ENCODE measurements around the gene PLOD2.

Gene PLOD2

DNA sequence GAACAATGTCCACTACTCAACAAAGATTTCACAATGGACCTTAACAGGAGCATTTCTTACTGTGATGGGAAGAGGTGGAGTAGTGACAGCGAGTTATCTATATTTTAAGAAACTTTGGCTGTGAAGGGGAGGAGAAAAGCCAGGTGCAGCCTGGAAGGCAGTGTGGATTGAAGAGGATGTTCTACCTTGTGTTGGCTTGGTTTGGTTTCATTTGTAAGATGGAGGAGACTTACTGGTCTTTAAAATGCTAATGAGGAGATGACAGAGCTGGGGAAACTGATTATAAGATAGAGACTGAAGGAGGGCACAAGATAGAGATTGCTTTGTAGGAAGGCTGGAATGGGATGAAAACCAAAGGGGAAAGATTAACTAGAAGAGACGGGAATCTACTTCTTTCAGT lies 59.4 kb downstream of the PLOD2 start:
- Histone ChIP-seq H3K4me1 (ENCODE audit: insufficient read depth, low read length, poor library complexity, severe bottlenecking) (no peaks in the 10 kb centered on the region), H3K9me3 (ENCODE audit: insufficient read depth, low read depth, low read length) (no peaks in the 10 kb centered on the region), H4K20me1 (ENCODE audit: insufficient read depth, low read length, poor library complexity, severe bottlenecking) (no peaks in the 10 kb centered on the region), H3K36me3 (ENCODE audit: insufficient read depth, low read length) (no peaks in the 10 kb centered on the region), H3K9me2 (replicated peaks; ENCODE audit: low read depth, low read length) (no peaks in the 10 kb centered on the region), H3K27me3 (ENCODE audit: insufficient read depth, low read length, poor library complexity, severe bottlenecking) (no peaks in the 10 kb centered on the region), H3K79me2 (ENCODE audit: insufficient read depth, low read length) (no peaks in the 10 kb centered on the region), H3F3A (ENCODE audit: low read depth) (no peaks in the 10 kb centered on the region), H3K4me3 (ENCODE audit: low read length, poor library complexity, severe bottlenecking) (no peak overlapping the region), H2AFZ (ENCODE audit: low read length) (no peak overlapping the region), H3K4me2 (ENCODE audit: low read depth, low read length, poor library complexity, severe bottlenecking) (no peak overlapping the region), H3K9ac (ENCODE audit: low read depth, low read length, poor library complexity, severe bottlenecking) (no peak overlapping the region)
- no peak for TF ChIP-seq EZH2phosphoT487 (IDR thresholded peaks at IDR 0.05; ENCODE audit: borderline replicate concordance)
- TF ChIP-seq, protein P1, sequence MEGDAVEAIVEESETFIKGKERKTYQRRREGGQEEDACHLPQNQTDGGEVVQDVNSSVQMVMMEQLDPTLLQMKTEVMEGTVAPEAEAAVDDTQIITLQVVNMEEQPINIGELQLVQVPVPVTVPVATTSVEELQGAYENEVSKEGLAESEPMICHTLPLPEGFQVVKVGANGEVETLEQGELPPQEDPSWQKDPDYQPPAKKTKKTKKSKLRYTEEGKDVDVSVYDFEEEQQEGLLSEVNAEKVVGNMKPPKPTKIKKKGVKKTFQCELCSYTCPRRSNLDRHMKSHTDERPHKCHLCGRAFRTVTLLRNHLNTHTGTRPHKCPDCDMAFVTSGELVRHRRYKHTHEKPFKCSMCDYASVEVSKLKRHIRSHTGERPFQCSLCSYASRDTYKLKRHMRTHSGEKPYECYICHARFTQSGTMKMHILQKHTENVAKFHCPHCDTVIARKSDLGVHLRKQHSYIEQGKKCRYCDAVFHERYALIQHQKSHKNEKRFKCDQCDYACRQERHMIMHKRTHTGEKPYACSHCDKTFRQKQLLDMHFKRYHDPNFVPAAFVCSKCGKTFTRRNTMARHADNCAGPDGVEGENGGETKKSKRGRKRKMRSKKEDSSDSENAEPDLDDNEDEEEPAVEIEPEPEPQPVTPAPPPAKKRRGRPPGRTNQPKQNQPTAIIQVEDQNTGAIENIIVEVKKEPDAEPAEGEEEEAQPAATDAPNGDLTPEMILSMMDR (conservative IDR thresholded peaks at IDR 0.05; ENCODE audit: low read length): no peak

DNA sequence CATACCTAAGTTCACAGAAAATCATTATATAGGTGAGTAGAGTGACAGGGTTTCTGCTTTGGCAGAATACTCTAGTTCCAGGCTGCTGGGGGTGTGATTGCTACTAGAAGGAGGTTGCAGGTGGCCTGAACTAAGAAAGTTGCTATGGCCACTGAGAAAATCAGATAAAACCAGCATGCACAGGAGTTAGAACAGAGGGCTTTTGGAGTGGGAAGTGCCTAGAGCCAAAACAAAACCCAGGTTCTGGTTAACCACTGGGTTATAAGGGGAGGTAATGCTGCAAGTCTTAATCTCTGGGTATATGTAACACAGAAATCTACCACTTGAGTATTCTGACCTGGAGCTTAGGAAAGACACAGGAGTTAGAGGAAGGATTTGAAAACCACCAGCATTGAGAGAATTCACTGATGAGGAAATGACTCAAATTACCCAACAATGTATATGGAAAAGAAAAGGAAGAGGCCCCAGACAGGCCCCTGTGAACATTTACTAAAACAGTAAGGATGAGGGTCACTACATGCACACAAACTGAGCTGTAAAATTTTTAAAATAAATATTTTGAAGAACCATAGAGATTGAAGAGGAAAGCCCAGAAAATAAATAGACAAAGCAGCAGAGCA lies 60.0 kb downstream of the PLOD2 start:
- Histone ChIP-seq H3K9me2 (replicated peaks; ENCODE audit: low read depth, low read length) (no peaks in the 10 kb centered on the region), H3K9me3 (ENCODE audit: insufficient read depth, low read depth, low read length) (no peaks in the 10 kb centered on the region), H3K27me3 (ENCODE audit: insufficient read depth, low read length, poor library complexity, severe bottlenecking) (no peaks in the 10 kb centered on the region), H3K79me2 (ENCODE audit: insufficient read depth, low read length) (no peaks in the 10 kb centered on the region), H3K4me2 (ENCODE audit: low read depth, low read length, poor library complexity, severe bottlenecking) (no peak overlapping the region), H3K36me3 (ENCODE audit: insufficient read depth, low read length) (no peaks in the 10 kb centered on the region), H3K4me3 (ENCODE audit: low read length, poor library complexity, severe bottlenecking) (no peak overlapping the region), H3F3A (ENCODE audit: low read depth) (no peaks in the 10 kb centered on the region), H4K20me1 (ENCODE audit: insufficient read depth, low read length, poor library complexity, severe bottlenecking) (no peaks in the 10 kb centered on the region), H2AFZ (ENCODE audit: low read length) (no peak overlapping the region), H3K4me1 (ENCODE audit: insufficient read depth, low read length, poor library complexity, severe bottlenecking) (no peaks in the 10 kb centered on the region), H3K9ac (ENCODE audit: low read depth, low read length, poor library complexity, severe bottlenecking) (no peak overlapping the region)
- TF ChIP-seq EZH2phosphoT487 (IDR thresholded peaks at IDR 0.05; ENCODE audit: borderline replicate concordance): no peak
- TF ChIP-seq, protein P1 (conservative IDR thresholded peaks at IDR 0.05; ENCODE audit: low read length): no peak

DNA sequence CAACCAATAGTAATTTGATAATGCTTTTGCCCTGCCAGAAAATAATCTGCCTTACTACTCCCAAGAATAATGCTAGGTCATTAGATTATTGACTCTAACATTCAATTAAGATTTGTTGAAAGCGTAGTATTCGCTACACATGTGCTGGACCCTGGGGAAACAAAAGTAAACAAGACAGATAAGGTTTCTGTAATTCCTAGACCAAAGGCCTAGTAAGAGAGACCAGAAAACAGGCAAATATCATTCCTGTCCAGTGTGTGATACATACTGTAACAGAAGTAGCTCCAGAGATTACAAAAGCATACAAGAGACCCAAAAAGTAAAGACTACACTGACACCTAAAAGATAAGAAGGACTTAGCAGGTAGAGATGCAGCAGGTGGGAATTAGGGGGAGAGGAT lies 60.8 kb downstream of the PLOD2 start:
- H3K79me2 ChIP-seq (ENCODE audit: insufficient read depth, low read length): no peaks in the 10 kb centered on the region

More for the DNA sequence above, 60.8 kb downstream of the PLOD2 start:
- no peaks in the 10 kb centered on the region for H3K9me2 ChIP-seq (replicated peaks; ENCODE audit: low read depth, low read length)
- H3K4me3 ChIP-seq (ENCODE audit: low read length, poor library complexity, severe bottlenecking): no peak overlapping the region
- no peak overlapping the region for H3K9ac ChIP-seq (ENCODE audit: low read depth, low read length, poor library complexity, severe bottlenecking)
- no peaks in the 10 kb centered on the region for H3F3A ChIP-seq (ENCODE audit: low read depth)
- H4K20me1 ChIP-seq (ENCODE audit: insufficient read depth, low read length, poor library complexity, severe bottlenecking): no peaks in the 10 kb centered on the region
- TF ChIP-seq EZH2phosphoT487 (IDR thresholded peaks at IDR 0.05; ENCODE audit: borderline replicate concordance): no peak
- TF ChIP-seq, protein P1 (conservative IDR thresholded peaks at IDR 0.05; ENCODE audit: low read length): no peak
- no peak overlapping the region for H3K4me2 ChIP-seq (ENCODE audit: low read depth, low read length, poor library complexity, severe bottlenecking)
- H3K4me1 ChIP-seq (ENCODE audit: insufficient read depth, low read length, poor library complexity, severe bottlenecking): no peaks in the 10 kb centered on the region
- no peaks in the 10 kb centered on the region for H3K9me3 ChIP-seq (ENCODE audit: insufficient read depth, low read depth, low read length)
- no peaks in the 10 kb centered on the region for H3K27me3 ChIP-seq (ENCODE audit: insufficient read depth, low read length, poor library complexity, severe bottlenecking)
- no peaks in the 10 kb centered on the region for H3K36me3 ChIP-seq (ENCODE audit: insufficient read depth, low read length)
- no peak overlapping the region for H2AFZ ChIP-seq (ENCODE audit: low read length)
